ENCODE results near the gene GGCT.

- TF ChIP-seq CTCF (IDR thresholded peaks at IDR 0.05) = no peak
- no peak for TF ChIP-seq POLR2AphosphoS5 (IDR thresholded peaks at IDR 0.05)
- no peak for TF ChIP-seq POLR2A (IDR thresholded peaks at IDR 0.05)
- TF ChIP-seq EP300 (IDR thresholded peaks at IDR 0.05; ENCODE audit: low read depth) = no peak
Measured at GRCh38 chr7:30553141-30553540, 48.5 kb upstream of the GGCT start.
